Thoracic aorta (tissue), 2 donors: Measurements from ENCODE around the gene ZNF652. TPM values are rescaled to one million over a fixed set of nuclear protein-coding genes. Genes with fewer than 3 reads are reported as not detected.

Experiments used
- ATAC-seq: fragments of 150-250 bp; one replicate; pipeline ENCODE4 v1.8.0; 2017; ENCODE audit warnings: low read depth; ENCODE audit not compliant: insufficient number of reproducible peaks, low FRiP score
- DNase-seq: peaks from one replicate; pipeline ENCODE4 v3.0.0-alpha.2; 2020; ENCODE audit warnings: low spot score
- H3K27ac ChIP-seq, 2 donors: fragments of 200-600 bp; sonication (generic); 1 replicate in 1 of 2; 2 replicates in 1 of 2; pipeline ENCODE4 v1.5.1; 2016; ENCODE audit warnings: mild to moderate bottlenecking in 2 of 2, moderate library complexity in 2 of 2
- H3K27me3 ChIP-seq: fragments of 200-600 bp; sonication (generic); replicated peaks from 2 replicates; pipeline ENCODE4 v1.6.0; 2016; ENCODE audit warnings: mild to moderate bottlenecking; ENCODE audit not compliant: insufficient read depth
- H3K36me3 ChIP-seq: fragments of 200-600 bp; sonication (generic); one replicate; pipeline ENCODE4 v1.5.1; 2016
- H3K4me1 ChIP-seq, 2 donors: fragments of 200-600 bp; sonication (generic); 1 replicate in 1 of 2; 2 replicates in 1 of 2; pipeline versions ENCODE4 v1.5.1 to v1.6.0; 2016; ENCODE audit warnings: low read depth in 2 of 2, mild to moderate bottlenecking in 1 of 2; ENCODE audit not compliant: control insufficient read depth in 1 of 2
- H3K4me3 ChIP-seq: fragments of 200-600 bp; sonication (generic); 2 replicates; pipeline ENCODE4 v1.5.1; 2016; ENCODE audit warnings: mild to moderate bottlenecking
- H3K9me3 ChIP-seq: fragments of 200-600 bp; sonication (generic); 2 replicates; pipeline ENCODE4 v1.5.1; 2016
- total RNA-seq, 2 donors: library from RNA; depleted of rRNA; stranded (reverse); fragments of >200 nt; gene quantifications; one replicate each; pipeline versions ENCODE4 v1.1.0 to v1.2.3, GENCODE V29; 2016
- TF ChIP-seq, protein P1 (sequence below): fragments of 200-600 bp; sonication (generic); IDR thresholded peaks from one replicate; pipeline ENCODE4 v1.5.1; 2019; ENCODE audit warnings: antibody characterized with exemption

The ZNF652 gene
- total RNA-seq, 2 donors from 2014 or later: 36.1 to 40.0 TPM

DNA sequence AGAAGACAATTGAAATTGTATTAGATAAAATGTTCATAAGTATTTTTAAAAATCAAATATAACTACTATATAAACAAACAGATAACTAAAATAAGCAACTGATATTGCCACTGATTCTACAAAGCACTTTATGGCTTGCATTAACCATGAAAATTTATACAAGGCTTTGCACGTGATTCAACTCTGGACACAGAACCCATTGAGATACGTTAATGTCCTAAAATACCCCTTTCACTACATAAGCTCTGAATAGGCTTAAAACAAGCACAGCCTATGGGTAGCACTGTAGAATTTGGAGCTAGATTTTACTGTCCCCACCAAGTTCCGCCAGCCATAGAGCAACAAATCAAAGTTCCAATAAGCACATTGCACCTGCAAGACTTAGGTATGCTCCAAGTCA lies 4.5 kb downstream of the ZNF652 start:
- no peak for ATAC-seq
- H3K27ac ChIP-seq: no peak overlapping the region
- H3K27me3 ChIP-seq: no peaks in the 10 kb centered on the region
- no peak for DNase-seq
- no peak overlapping the region for H3K4me3 ChIP-seq
- TF ChIP-seq, protein P1, sequence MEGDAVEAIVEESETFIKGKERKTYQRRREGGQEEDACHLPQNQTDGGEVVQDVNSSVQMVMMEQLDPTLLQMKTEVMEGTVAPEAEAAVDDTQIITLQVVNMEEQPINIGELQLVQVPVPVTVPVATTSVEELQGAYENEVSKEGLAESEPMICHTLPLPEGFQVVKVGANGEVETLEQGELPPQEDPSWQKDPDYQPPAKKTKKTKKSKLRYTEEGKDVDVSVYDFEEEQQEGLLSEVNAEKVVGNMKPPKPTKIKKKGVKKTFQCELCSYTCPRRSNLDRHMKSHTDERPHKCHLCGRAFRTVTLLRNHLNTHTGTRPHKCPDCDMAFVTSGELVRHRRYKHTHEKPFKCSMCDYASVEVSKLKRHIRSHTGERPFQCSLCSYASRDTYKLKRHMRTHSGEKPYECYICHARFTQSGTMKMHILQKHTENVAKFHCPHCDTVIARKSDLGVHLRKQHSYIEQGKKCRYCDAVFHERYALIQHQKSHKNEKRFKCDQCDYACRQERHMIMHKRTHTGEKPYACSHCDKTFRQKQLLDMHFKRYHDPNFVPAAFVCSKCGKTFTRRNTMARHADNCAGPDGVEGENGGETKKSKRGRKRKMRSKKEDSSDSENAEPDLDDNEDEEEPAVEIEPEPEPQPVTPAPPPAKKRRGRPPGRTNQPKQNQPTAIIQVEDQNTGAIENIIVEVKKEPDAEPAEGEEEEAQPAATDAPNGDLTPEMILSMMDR: no peak
- H3K36me3 ChIP-seq: no peaks in the 10 kb centered on the region
- H3K9me3 ChIP-seq: no peaks in the 10 kb centered on the region
- peaks cover 11 to 36% of the 10 kb centered on the region in 2 donors for H3K4me1 ChIP-seq

DNA sequence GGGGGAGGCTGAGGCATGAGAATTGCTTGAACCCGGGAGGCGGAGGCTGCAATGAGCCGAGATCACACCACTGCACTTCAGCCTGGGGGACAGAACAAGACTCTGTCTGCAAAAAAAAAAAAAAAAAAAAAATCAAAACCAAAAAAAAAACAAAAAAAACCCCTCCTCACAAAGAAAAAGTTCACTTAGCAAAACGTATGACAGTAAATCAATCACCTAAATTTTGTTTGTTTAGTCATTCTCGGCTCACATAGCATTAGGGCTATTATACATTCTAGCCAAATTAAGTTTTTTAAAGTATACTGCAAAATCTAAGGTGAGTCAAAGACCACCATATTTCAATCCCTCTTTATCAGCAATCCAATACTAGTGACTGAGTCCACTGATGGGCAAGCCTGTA lies 5.7 kb downstream of the ZNF652 start:
- Histone ChIP-seq H3K4me1 (peaks cover 11 to 36% of the 10 kb centered on the region in 2 donors), H3K9me3 (no peaks in the 10 kb centered on the region), H3K27me3 (no peaks in the 10 kb centered on the region), H3K4me3 (no peak overlapping the region), H3K27ac (no peak overlapping the region), H3K36me3 (no peaks in the 10 kb centered on the region)
- DNase-seq: no peak
- TF ChIP-seq, protein P1: no peak
- no peak for ATAC-seq

DNA sequence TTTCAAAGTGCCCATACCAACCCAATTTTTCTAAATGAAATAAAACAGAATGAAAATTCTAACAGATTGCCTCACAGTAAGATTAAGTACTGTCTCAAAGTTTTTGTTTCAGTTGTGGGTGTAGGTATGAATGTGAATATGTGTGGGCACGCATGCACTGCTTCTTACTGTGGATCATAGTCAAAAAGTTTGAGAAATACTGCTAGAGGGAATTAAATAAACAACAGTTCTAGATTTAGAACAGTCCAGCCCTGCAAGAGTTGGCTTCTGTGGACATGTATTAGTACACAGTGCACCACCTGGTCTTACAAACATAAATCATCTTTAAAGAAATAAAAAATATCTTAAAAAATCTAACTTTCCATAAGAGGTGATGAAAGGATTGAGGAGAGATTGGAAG lies 8.4 kb downstream of the ZNF652 start:
- Histone ChIP-seq H3K27ac (no peak overlapping the region), H3K4me3 (no peak overlapping the region)
- no peak for ATAC-seq

DNA sequence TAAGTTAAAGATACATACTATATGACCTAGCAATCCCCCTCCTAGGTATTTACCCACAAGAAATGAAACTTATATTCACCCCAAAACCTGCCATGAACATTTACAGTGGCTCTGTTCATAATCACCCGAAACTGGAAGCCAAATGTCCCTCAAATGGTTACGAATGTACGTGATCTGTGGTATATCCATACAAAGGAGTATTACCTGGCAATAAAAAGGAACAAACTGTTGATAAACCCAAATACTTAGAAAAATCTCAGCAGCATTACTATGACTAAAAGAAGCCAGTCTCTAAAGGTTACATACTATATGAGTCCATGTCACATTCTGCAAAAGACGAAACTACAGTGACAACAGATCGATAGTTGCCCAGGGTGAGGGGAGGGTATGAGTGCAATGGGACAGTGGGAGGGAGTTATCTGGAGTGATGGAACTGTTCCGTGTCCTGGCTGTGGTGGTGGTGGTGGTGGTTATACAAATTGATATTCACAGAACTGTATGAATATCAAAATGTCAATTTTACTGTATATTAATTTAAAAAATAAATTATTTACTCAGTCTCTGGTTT lies 9.4 kb downstream of the ZNF652 start:
- H3K36me3 ChIP-seq: no peaks in the 10 kb centered on the region
- DNase-seq (no peak), ATAC-seq (no peak)
- H3K27ac ChIP-seq: no peak overlapping the region
- H3K4me1 ChIP-seq: peaks cover 9% of the 10 kb centered on the region in 2 donors
- TF ChIP-seq, protein P1: no peak
- no peaks in the 10 kb centered on the region for H3K9me3 ChIP-seq
- H3K27me3 ChIP-seq: no peaks in the 10 kb centered on the region
- no peak overlapping the region for H3K4me3 ChIP-seq

More for the DNA sequence above, 8.4 kb downstream of the ZNF652 start:
- Histone ChIP-seq H3K9me3 (no peaks in the 10 kb centered on the region), H3K36me3 (no peaks in the 10 kb centered on the region), H3K4me1 (peaks cover 9 to 10% of the 10 kb centered on the region in 2 donors), H3K27me3 (no peaks in the 10 kb centered on the region)
- TF ChIP-seq, protein P1: no peak
- DNase-seq: no peak

DNA sequence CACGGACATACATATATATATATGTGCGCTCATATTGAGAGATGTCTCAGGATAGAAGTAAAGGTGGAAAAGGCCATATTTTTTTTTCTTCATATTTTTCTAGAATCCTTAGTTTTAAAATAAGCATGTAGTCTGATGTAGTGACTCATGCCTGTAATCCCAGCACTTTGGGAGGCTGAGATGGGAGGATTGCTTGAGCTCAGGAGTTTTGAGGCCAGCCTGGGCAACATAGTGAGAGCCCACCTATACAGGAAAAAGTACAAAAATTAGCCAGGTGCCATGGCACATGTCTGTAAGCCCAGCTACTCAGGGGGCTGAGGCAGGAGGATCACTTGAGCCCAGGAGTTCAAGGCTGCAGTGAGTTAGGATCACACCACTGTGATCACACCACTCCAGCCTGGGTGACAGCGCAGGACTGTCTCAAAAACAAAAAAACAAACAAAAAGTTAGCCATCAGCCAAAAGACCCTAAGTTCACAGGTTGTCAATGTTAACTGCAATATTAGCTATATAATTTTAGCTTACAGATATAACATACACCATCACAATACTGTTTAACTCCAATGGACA lies 10.4 kb downstream of the ZNF652 start:
- TF ChIP-seq, protein P1: no peak
- H3K9me3 ChIP-seq: no peaks in the 10 kb centered on the region
- DNase-seq (no peak), ATAC-seq (no peak)
- H3K4me3 ChIP-seq: no peak overlapping the region
- no peaks in the 10 kb centered on the region for H3K36me3 ChIP-seq
- H3K27me3 ChIP-seq: no peaks in the 10 kb centered on the region
- H3K4me1 ChIP-seq: peaks cover 9% of the 10 kb centered on the region in 2 donors
- H3K27ac ChIP-seq: no peak overlapping the region
